Natural killer cell (primary cell): ENCODE data around the gene AP1G2. TPM values are rescaled to one million over a fixed set of nuclear protein-coding genes. Genes with fewer than 3 reads are reported as not detected.

Experiments used
- ATAC-seq, 3 donors: fragments of 150-1000 bp in 2 of 3; fragments of 200-7000 bp in 1 of 3; cut with Tn5 transposase; 1 replicate in 1 of 3; 2 replicates in 2 of 3; pipeline ENCODE4 v1.10.0; 2021; ENCODE audit warnings: mild to moderate bottlenecking in 2 of 3, moderate library complexity in 2 of 3
- DNase-seq, 2 donors: peaks; one replicate each; pipeline versions ENCODE4 v3.0.0 to v3.0.0-alpha.2; 2013 to 2021; ENCODE audit warnings: mixed read lengths in 1 of 2
- H3K27ac ChIP-seq: one replicate; pipeline ENCODE4 v1.5.1; 2013; ENCODE audit warnings: mild to moderate bottlenecking, low read length
- H3K27me3 ChIP-seq: one replicate; pipeline ENCODE4 v1.6.1; 2013; ENCODE audit warnings: low read length; ENCODE audit not compliant: control insufficient read depth, insufficient read depth
- H3K36me3 ChIP-seq: one replicate; pipeline ENCODE4 v1.6.1; 2013; ENCODE audit warnings: low read length; ENCODE audit not compliant: control insufficient read depth, insufficient read depth
- H3K4me1 ChIP-seq: one replicate; pipeline ENCODE4 v1.6.1; 2013; ENCODE audit warnings: low read length; ENCODE audit not compliant: control insufficient read depth, insufficient read depth
- H3K4me3 ChIP-seq: one replicate; pipeline ENCODE4 v1.5.1; 2013; ENCODE audit warnings: low read length
- H3K9me3 ChIP-seq: one replicate; pipeline ENCODE4 v1.6.1; 2013; ENCODE audit warnings: low read length; ENCODE audit not compliant: control insufficient read depth, insufficient read depth
- H3K27ac Mint-ChIP-seq, 2 donors: one replicate each; pipeline ENCODE4 v1.8.0; 2022; ENCODE audit warnings: mild to moderate bottlenecking in 2 of 2, mixed read lengths in 2 of 2, moderate library complexity in 1 of 2
- H3K27me3 Mint-ChIP-seq, 2 donors: one replicate each; pipeline ENCODE4 v1.8.0; 2022; ENCODE audit warnings: low read depth in 2 of 2, mixed read lengths in 2 of 2
- H3K36me3 Mint-ChIP-seq: one replicate; pipeline ENCODE4 v1.8.0; 2022; ENCODE audit warnings: mixed read lengths
- H3K4me1 Mint-ChIP-seq, 2 donors: one replicate each; pipeline ENCODE4 v1.8.0; 2022; ENCODE audit warnings: mixed read lengths in 2 of 2
- H3K4me3 Mint-ChIP-seq: one replicate; pipeline ENCODE4 v1.8.0; 2022; ENCODE audit warnings: mild to moderate bottlenecking, moderate library complexity, mixed read lengths
- H3K9me3 Mint-ChIP-seq, 2 donors: one replicate each; pipeline ENCODE4 v1.8.0; 2022; ENCODE audit warnings: mixed read lengths in 2 of 2
- CTCF ChIP-seq: fragments of 200-600 bp; IDR thresholded peaks from one replicate; pipeline ENCODE4 v1.8.0; 2022; ENCODE audit warnings: antibody characterized with exemption
- WGBS: methylation state at CpG from one replicate; pipeline ENCODE4 v1.1.7; 2013; ENCODE audit warnings: missing lambda C conversion rate; ENCODE audit not compliant: insufficient coverage; 5-methylcytosine and 5-hydroxymethylcytosine counted together
- intact Hi-C: fragments of 100-400 bp; cut with micrococcal nuclease; formaldehyde crosslinking; loops from one replicate; pipeline ENCODE4 v1.14.2; 2022
- total RNA-seq, 4 donors: library from RNA; stranded (reverse); fragments of 120-200 nt in 1 of 4; gene quantifications; one replicate each; pipeline versions ENCODE4 v1.2.3 to v1.2.4, GENCODE V29; 2013 to 2022

The AP1G2 gene
- total RNA-seq, 3 donors from 2014 or later (not counting 1 experiment from before 2014, with no cell fraction given), result 219 to 296 (median 259) TPM

GRCh38 chr14:23545740-23546365, 21.7 kb downstream of the AP1G2 start:
- no peak overlapping the region for H3K27ac ChIP-seq
- 97% methylated on average over 4 of the region's 4 CpGs for WGBS
- H3K27me3 ChIP-seq, result peaks cover 6% of the 10 kb centered on the region
- peaks cover 5% of the 10 kb centered on the region for H3K4me1 ChIP-seq
- no peak for DNase-seq
- H3K4me1 Mint-ChIP-seq, result peaks cover 0 to 4% of the 10 kb centered on the region in 2 donors
- TF ChIP-seq CTCF, result no peak
- H3K36me3 ChIP-seq, result no peaks in the 10 kb centered on the region
- intact Hi-C loops, result no loop called here
- no peaks in the 10 kb centered on the region for H3K27me3 Mint-ChIP-seq
- no peak overlapping the region for H3K4me3 Mint-ChIP-seq
- no peaks in the 10 kb centered on the region for H3K9me3 Mint-ChIP-seq
- no peak for ATAC-seq
- H3K4me3 ChIP-seq, result no peak overlapping the region
- no peak overlapping the region for H3K27ac Mint-ChIP-seq
- no peaks in the 10 kb centered on the region for H3K36me3 Mint-ChIP-seq
- H3K9me3 ChIP-seq, result no peaks in the 10 kb centered on the region

DNA sequence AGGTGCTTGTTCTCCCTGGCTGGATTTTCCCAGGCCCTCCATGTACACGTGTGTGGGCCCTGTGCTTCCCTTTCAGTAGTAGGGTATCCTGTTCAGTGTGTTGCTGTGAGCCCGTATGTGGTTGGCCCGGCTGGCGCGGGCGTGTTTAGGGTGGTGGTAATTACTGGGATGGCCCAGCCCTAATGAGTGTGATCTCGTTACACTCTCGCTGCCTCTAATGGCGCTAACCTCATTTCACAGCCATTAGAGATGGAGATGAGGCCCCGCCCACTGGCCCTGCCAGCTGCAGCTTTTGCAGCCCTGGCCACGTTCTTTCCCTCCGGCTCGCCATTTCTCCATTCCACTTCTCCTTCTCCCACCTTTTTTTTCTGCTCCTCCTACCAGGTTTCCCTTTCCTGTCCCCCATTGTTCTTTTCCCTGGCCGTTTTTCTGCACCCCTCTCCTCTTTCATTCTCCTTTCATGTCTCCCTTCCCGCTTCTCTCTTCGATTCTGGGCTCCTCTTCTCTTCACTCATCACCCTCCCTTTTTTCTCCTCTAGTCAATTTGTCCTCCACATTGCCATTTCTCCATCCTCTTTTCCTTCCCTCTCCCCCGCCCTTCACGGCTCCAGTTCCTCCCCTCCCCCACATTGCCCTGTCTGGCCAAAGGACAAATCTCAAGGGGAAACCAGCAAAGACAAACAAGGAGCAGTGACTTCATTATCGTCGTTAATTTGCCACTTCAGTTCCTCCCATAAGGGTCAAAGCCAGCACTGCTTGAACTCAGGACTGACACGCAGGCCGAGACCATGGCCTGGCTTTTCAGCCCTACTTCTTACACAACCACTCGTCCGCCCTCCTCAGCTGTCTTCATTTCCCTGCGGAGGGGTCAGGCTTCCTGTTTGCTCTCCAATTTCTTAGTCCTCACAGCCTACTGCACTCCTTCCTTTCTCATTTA, 22.8 kb downstream of the AP1G2 start:
- Histone ChIP-seq H3K27me3 (no peaks in the 10 kb centered on the region), H3K36me3 (no peaks in the 10 kb centered on the region), H3K9me3 (no peaks in the 10 kb centered on the region), H3K4me1 (no peaks in the 10 kb centered on the region), H3K4me3 (no peak overlapping the region), H3K27ac (no peak overlapping the region)
- no peak for DNase-seq
- H3K27ac Mint-ChIP-seq, result no peak overlapping the region
- no peak for ATAC-seq
- no peaks in the 10 kb centered on the region for H3K27me3 Mint-ChIP-seq
- peaks cover 0 to 4% of the 10 kb centered on the region in 2 donors for H3K4me1 Mint-ChIP-seq
- H3K4me3 Mint-ChIP-seq, result no peak overlapping the region
- H3K9me3 Mint-ChIP-seq, result no peaks in the 10 kb centered on the region
- 79% methylated on average over 25 of the region's 25 CpGs for WGBS
- no peak for TF ChIP-seq CTCF
- H3K36me3 Mint-ChIP-seq, result no peaks in the 10 kb centered on the region
- intact Hi-C loops, result no loop called here

DNA sequence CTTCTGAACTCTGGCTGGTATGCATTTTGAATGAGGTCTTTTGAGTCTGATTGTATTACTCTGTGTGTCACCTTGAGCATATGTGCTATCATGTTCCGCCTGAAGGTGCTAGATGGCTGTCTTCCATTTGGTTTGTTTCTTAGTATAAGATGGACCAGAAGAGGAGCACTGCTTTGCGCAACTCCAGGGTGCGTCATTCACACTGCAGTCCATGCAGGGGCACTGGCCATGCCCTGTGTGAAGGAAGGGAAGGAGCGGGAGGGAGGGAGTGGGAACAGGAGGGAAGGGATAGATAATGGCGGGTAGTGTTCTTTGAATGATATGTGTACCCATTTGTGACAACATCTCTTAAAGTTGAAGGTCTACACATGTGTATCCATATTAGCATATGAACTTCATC, 24.2 kb downstream of the AP1G2 start:
- Histone ChIP-seq H3K36me3 (no peaks in the 10 kb centered on the region), H3K4me1 (no peaks in the 10 kb centered on the region), H3K27ac (no peak overlapping the region), H3K4me3 (no peak overlapping the region), H3K27me3 (no peaks in the 10 kb centered on the region), H3K9me3 (no peaks in the 10 kb centered on the region)
- intact Hi-C loops, result no loop called here
- DNase-seq, result no peak
- ATAC-seq, result no peak
- no peak for TF ChIP-seq CTCF
- no peak overlapping the region for H3K4me3 Mint-ChIP-seq
- H3K4me1 Mint-ChIP-seq, result peaks cover 0 to 4% of the 10 kb centered on the region in 2 donors
- H3K9me3 Mint-ChIP-seq, result no peaks in the 10 kb centered on the region
- no peaks in the 10 kb centered on the region for H3K27me3 Mint-ChIP-seq
- no peak overlapping the region for H3K27ac Mint-ChIP-seq
- 92% methylated on average over 4 of the region's 5 CpGs for WGBS
- H3K36me3 Mint-ChIP-seq, result no peaks in the 10 kb centered on the region
